ENCODE data around the gene MIDN.

MIDN gene

GRCh38 chr19:1278074-1278473 lies 29.7 kb downstream of the MIDN start:
- Histone ChIP-seq H3K79me2 (ENCODE audit: low read length) (peaks cover 45% of the 10 kb centered on the region), H2AFZ (ENCODE audit: low read length) (no peak overlapping the region), H4K20me1 (ENCODE audit: insufficient read depth, low read length) (no peaks in the 10 kb centered on the region), H3K9ac (ENCODE audit: low read length) (no peak overlapping the region), H3K4me3 (ENCODE audit: low read length) (no peak overlapping the region), H3F3A (ENCODE audit: insufficient read depth, low read length) (peaks cover 33% of the 10 kb centered on the region), H3K9me2 (replicated peaks; ENCODE audit: insufficient read depth, low read length) (no peaks in the 10 kb centered on the region), H3K27ac (ENCODE audit: low read length) (no peak overlapping the region), H3K9me3 (replicated peaks; ENCODE audit: insufficient read depth, low read length) (no peaks in the 10 kb centered on the region), H3K4me2 (ENCODE audit: low read depth, low read length) (no peak overlapping the region), H3K4me1 (ENCODE audit: low read length) (peaks cover 13% of the 10 kb centered on the region), H3K27me3 (replicated peaks; ENCODE audit: insufficient read depth, low read length) (peaks cover 4% of the 10 kb centered on the region), H3K36me3 (replicated peaks; ENCODE audit: insufficient read depth, low read length) (peaks cover 14% of the 10 kb centered on the region)
- no peak for TF ChIP-seq EZH2phosphoT487 (IDR thresholded peaks at IDR 0.05; ENCODE audit: low read length)
- DNase-seq, result no peak

GRCh38 chr19:1278713-1279660 lies 30.6 kb downstream of the MIDN start:
- H3K27ac ChIP-seq (ENCODE audit: low read length), result no peak overlapping the region
- no peak overlapping the region for H3K4me3 ChIP-seq (ENCODE audit: low read length)
- H3K4me2 ChIP-seq (ENCODE audit: low read depth, low read length), result no peak overlapping the region
- H2AFZ ChIP-seq (ENCODE audit: low read length), result no peak overlapping the region
- peaks cover 9% of the 10 kb centered on the region for H3K36me3 ChIP-seq (replicated peaks; ENCODE audit: insufficient read depth, low read length)
- no peak for DNase-seq
- peaks cover 36% of the 10 kb centered on the region for H3K79me2 ChIP-seq (ENCODE audit: low read length)
- H3K27me3 ChIP-seq (replicated peaks; ENCODE audit: insufficient read depth, low read length), result peaks cover 14% of the 10 kb centered on the region
- peaks cover 13% of the 10 kb centered on the region for H3K4me1 ChIP-seq (ENCODE audit: low read length)
- H3K9me2 ChIP-seq (replicated peaks; ENCODE audit: insufficient read depth, low read length), result no peaks in the 10 kb centered on the region
- H3F3A ChIP-seq (ENCODE audit: insufficient read depth, low read length), result peaks cover 24% of the 10 kb centered on the region
- H4K20me1 ChIP-seq (ENCODE audit: insufficient read depth, low read length), result no peaks in the 10 kb centered on the region
- TF ChIP-seq EZH2phosphoT487 (IDR thresholded peaks at IDR 0.05; ENCODE audit: low read length) (no peak), EZH2 (optimal IDR thresholded peaks at IDR 0.05; ENCODE audit: low read depth, low read length) (no peak), CTCF (IDR thresholded peaks at IDR 0.05; ENCODE audit: low read length) (no peak)
- no peak overlapping the region for H3K9ac ChIP-seq (ENCODE audit: low read length)
- no peaks in the 10 kb centered on the region for H3K9me3 ChIP-seq (replicated peaks; ENCODE audit: insufficient read depth, low read length)

- H3K9me3 ChIP-seq (replicated peaks; ENCODE audit: insufficient read depth, low read length), result no peaks in the 10 kb centered on the region
- peaks cover 22% of the 10 kb centered on the region for H3K27me3 ChIP-seq (replicated peaks; ENCODE audit: insufficient read depth, low read length)
- H2AFZ ChIP-seq (ENCODE audit: low read length), result no peak overlapping the region
- H3K27ac ChIP-seq (ENCODE audit: low read length), result no peak overlapping the region
- no peak overlapping the region for H3K4me3 ChIP-seq (ENCODE audit: low read length)
- TF ChIP-seq CTCF (IDR thresholded peaks at IDR 0.05; ENCODE audit: low read length) (peak; percentile 99), EZH2phosphoT487 (IDR thresholded peaks at IDR 0.05; ENCODE audit: low read length) (no peak), EZH2 (optimal IDR thresholded peaks at IDR 0.05; ENCODE audit: low read depth, low read length) (no peak)
- H3K4me2 ChIP-seq (ENCODE audit: low read depth, low read length), result no peak overlapping the region
- H4K20me1 ChIP-seq (ENCODE audit: insufficient read depth, low read length), result no peaks in the 10 kb centered on the region
- H3K79me2 ChIP-seq (ENCODE audit: low read length), result peaks cover 27% of the 10 kb centered on the region
- peak; percentile 84 for DNase-seq
- H3K9ac ChIP-seq (ENCODE audit: low read length), result no peak overlapping the region
- no peaks in the 10 kb centered on the region for H3K9me2 ChIP-seq (replicated peaks; ENCODE audit: insufficient read depth, low read length)
- peaks cover under 1% of the 10 kb centered on the region; the same call in 1 of the 2 replicates for H3K36me3 ChIP-seq (replicated peaks; ENCODE audit: insufficient read depth, low read length)
- H3F3A ChIP-seq (ENCODE audit: insufficient read depth, low read length), result peaks cover 17% of the 10 kb centered on the region
- peaks cover 8% of the 10 kb centered on the region for H3K4me1 ChIP-seq (ENCODE audit: low read length)
Measured at GRCh38 chr19:1279782-1280341, 31.5 kb downstream of the MIDN start.

Data from MM.1S (cell line).